Fibroblast of lung (primary cell): ENCODE results near the gene CFAP52.

Source experiments
- CTCF ChIP-seq, 2 donors: IDR thresholded peaks in 1 of 2; conservative IDR thresholded peaks in 1 of 2; 1 replicate in 1 of 2; 2 replicates in 1 of 2; pipeline ENCODE4 v1.5.1; 2011 to 2012; ENCODE audit warnings: low read length in 2 of 2, control low read depth in 1 of 2, inconsistent platforms in 1 of 2, low read depth in 1 of 2, mild to moderate bottlenecking in 1 of 2
- EZH2 ChIP-seq: IDR thresholded peaks from 2 replicates; pipeline ENCODE4 v1.5.1; 2012; ENCODE audit warnings: low read length, control low read depth, mild to moderate bottlenecking; ENCODE audit errors: missing control alignments

GRCh38 chr17:9671559-9671958 lies 95.1 kb downstream of the CFAP52 start:
- no peak for TF ChIP-seq CTCF (conservative IDR thresholded peaks at IDR 0.05 in 1 of 2, IDR thresholded peaks at IDR 0.05 in 1 of 2; ENCODE audit: low read depth in 1 of 2, low read length in 2 of 2)
- no peak for TF ChIP-seq EZH2
